ENCODE measurements around the gene NKAIN2.

- TF ChIP-seq CTCF (tag by site-specific recombination; IDR thresholded peaks at IDR 0.05) (no peak), BCL6B (tag by site-specific recombination; IDR thresholded peaks at IDR 0.05) (no peak), ZNF274 (IDR thresholded peaks at IDR 0.05; ENCODE audit: low read length) (no peak), ZNF274 (tag by site-specific recombination; IDR thresholded peaks at IDR 0.05; ENCODE audit: borderline replicate concordance) (no peak), SP2 (tag by site-specific recombination; IDR thresholded peaks at IDR 0.05) (no peak), ZNF530 (tag by site-specific recombination; IDR thresholded peaks at IDR 0.05; ENCODE audit: low read depth) (no peak), ZNF610 (tag by site-specific recombination; IDR thresholded peaks at IDR 0.05; ENCODE audit: borderline replicate concordance) (no peak), KLF7 (tag by site-specific recombination; IDR thresholded peaks at IDR 0.05; ENCODE audit: borderline replicate concordance) (no peak), ZNF311 (tag by site-specific recombination; IDR thresholded peaks at IDR 0.05; ENCODE audit: borderline replicate concordance) (no peak), ZNF37A (tag by site-specific recombination; IDR thresholded peaks at IDR 0.05) (no peak), ZNF423 (tag by site-specific recombination; IDR thresholded peaks at IDR 0.05) (no peak), PBX3 (CRISPR knock-in tag; IDR thresholded peaks at IDR 0.05) (no peak), ZNF510 (tag by site-specific recombination; IDR thresholded peaks at IDR 0.05; ENCODE audit: insufficient replicate concordance) (no peak)
Observed at GRCh38 chr6:124679387-124679786, 875.7 kb downstream of the NKAIN2 start.
